Endothelial cell of umbilical vein (primary cell): ENCODE data around the gene MAGIX.

Source experiments
- CTCF ChIP-seq, 2 donors: IDR thresholded peaks; 1 replicate in 1 of 2; 2 replicates in 1 of 2; pipeline ENCODE4 v1.5.1; 2011; ENCODE audit warnings: low read length in 2 of 2, mild to moderate bottlenecking in 2 of 2, moderate library complexity in 2 of 2, control low read depth in 1 of 2, inconsistent platforms in 1 of 2, low read depth in 1 of 2; ENCODE audit not compliant: insufficient read depth in 1 of 2; ENCODE audit errors: extremely low read depth in 1 of 2
- FOS ChIP-seq: IDR thresholded peaks from 2 replicates; pipeline ENCODE4 v1.6.1; 2011; ENCODE audit warnings: mild to moderate bottlenecking, low read length, moderate library complexity, borderline replicate concordance; ENCODE audit not compliant: insufficient read depth
- GATA2 ChIP-seq: IDR thresholded peaks from 2 replicates; pipeline ENCODE4 v1.7.0; 2011; ENCODE audit warnings: low read depth, mild to moderate bottlenecking, moderate library complexity, mixed read lengths, low read length; ENCODE audit not compliant: insufficient read length, insufficient read depth
- POLR2AphosphoS5 ChIP-seq: IDR thresholded peaks from 2 replicates; pipeline ENCODE4 v1.6.1; 2012; ENCODE audit warnings: low read depth, mild to moderate bottlenecking, control low read depth, low read length, moderate library complexity; ENCODE audit not compliant: insufficient read depth

GRCh38 chrX:49208399-49208798, 45.8 kb downstream of the MAGIX start:
- no peak for TF ChIP-seq CTCF (IDR thresholded peaks at IDR 0.05; ENCODE audit: extremely low read depth in 1 of 2, insufficient read depth in 1 of 2, low read depth in 1 of 2, low read length in 2 of 2)
- TF ChIP-seq POLR2AphosphoS5 = no peak
- TF ChIP-seq GATA2 = no peak
- TF ChIP-seq FOS = no peak
